ENCODE data around the gene NRN1.
A peak's percentile ranks its signal among the peaks of the same experiment; 100 is the strongest.

NRN1 gene

GRCh38 chr6:6003621-6004366, 2.9 kb downstream of the NRN1 start:
- H3K4me1 ChIP-seq: no peaks in the 10 kb centered on the region
- DNase-seq: no peak
- H3K9me3 ChIP-seq: peaks cover 5% of the 10 kb centered on the region
- no peaks in the 10 kb centered on the region for H3K36me3 ChIP-seq
- peaks cover 90% of the 10 kb centered on the region for H3K27me3 ChIP-seq
- H3K4me3 ChIP-seq (ENCODE audit: low read depth, low read length): peak overlapping the region; percentile 33
- TF ChIP-seq, protein P1, sequence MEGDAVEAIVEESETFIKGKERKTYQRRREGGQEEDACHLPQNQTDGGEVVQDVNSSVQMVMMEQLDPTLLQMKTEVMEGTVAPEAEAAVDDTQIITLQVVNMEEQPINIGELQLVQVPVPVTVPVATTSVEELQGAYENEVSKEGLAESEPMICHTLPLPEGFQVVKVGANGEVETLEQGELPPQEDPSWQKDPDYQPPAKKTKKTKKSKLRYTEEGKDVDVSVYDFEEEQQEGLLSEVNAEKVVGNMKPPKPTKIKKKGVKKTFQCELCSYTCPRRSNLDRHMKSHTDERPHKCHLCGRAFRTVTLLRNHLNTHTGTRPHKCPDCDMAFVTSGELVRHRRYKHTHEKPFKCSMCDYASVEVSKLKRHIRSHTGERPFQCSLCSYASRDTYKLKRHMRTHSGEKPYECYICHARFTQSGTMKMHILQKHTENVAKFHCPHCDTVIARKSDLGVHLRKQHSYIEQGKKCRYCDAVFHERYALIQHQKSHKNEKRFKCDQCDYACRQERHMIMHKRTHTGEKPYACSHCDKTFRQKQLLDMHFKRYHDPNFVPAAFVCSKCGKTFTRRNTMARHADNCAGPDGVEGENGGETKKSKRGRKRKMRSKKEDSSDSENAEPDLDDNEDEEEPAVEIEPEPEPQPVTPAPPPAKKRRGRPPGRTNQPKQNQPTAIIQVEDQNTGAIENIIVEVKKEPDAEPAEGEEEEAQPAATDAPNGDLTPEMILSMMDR (IDR thresholded peaks at IDR 0.05; ENCODE audit: low read depth, low read length): no peak

DNA sequence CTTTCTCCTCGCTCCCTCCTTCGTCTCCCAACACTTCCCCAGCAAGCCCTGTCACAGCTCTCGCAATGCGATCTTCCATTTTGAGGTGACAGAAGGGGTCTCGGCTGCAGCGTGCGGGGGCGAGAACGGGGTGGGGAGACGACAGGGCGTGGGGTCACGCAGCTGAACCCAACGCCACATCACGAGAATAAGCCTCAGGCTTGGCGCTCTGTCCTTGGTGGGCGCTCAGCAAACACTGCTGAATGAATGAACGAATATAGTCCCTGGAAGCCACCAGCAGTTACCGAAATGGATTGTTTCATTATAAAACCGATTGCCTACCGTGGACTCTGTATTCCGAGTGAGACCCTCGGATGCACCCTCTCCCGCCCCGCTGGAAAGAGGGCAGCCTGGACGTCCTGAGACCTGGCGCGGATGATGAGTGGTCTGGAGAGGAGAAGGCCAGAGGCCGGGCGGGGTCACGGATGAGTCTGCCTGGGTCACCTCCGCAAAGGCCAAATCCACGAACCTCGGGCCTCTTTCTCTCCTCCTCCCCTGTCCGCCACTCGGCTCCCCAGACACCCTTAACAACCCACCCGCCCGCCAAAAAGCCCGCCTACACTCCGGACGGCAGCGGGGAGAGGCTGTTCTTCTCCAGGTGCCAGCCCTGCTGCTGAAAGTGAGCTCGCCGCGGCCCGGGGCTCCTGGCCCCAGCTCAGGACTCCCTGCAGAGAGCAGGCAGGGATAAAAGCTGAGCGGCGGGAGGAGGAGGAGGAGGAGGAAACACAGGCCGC, 3.7 kb downstream of the NRN1 start:
- peak overlapping the region; percentile 33; the same call in 1 of the 2 replicates for H3K4me3 ChIP-seq (ENCODE audit: low read depth, low read length)
- H3K27me3 ChIP-seq: peaks cover 97% of the 10 kb centered on the region
- no peaks in the 10 kb centered on the region for H3K36me3 ChIP-seq
- TF ChIP-seq, protein P1 (IDR thresholded peaks at IDR 0.05; ENCODE audit: low read depth, low read length): no peak
- peaks cover 5% of the 10 kb centered on the region for H3K9me3 ChIP-seq
- DNase-seq: no peak
- no peaks in the 10 kb centered on the region for H3K4me1 ChIP-seq

GRCh38 chr6:6002005-6002847, 4.5 kb downstream of the NRN1 start:
- H3K36me3 ChIP-seq: no peaks in the 10 kb centered on the region
- peaks cover 97% of the 10 kb centered on the region for H3K27me3 ChIP-seq
- H3K9me3 ChIP-seq: peaks cover 5% of the 10 kb centered on the region
- H3K4me3 ChIP-seq (ENCODE audit: low read depth, low read length): no peak overlapping the region
- TF ChIP-seq, protein P1 (IDR thresholded peaks at IDR 0.05; ENCODE audit: low read depth, low read length): no peak
- DNase-seq: no peak
- 0 out of 2 replicates have a peak, but pooled peaks cover 3% of the 10 kb centered on the region for H3K4me1 ChIP-seq

- Histone ChIP-seq H3K27me3 (peaks cover 95% of the 10 kb centered on the region), H3K36me3 (no peaks in the 10 kb centered on the region), H3K4me3 (ENCODE audit: low read depth, low read length) (no peak overlapping the region), H3K9me3 (peaks cover 5% of the 10 kb centered on the region), H3K4me1 (0 out of 2 replicates have a peak, but pooled peaks cover 3% of the 10 kb centered on the region)
- no peak for DNase-seq
- TF ChIP-seq, protein P1 (IDR thresholded peaks at IDR 0.05; ENCODE audit: low read depth, low read length): no peak
Measured at GRCh38 chr6:6001443-6001842, 5.3 kb downstream of the NRN1 start.

DNA sequence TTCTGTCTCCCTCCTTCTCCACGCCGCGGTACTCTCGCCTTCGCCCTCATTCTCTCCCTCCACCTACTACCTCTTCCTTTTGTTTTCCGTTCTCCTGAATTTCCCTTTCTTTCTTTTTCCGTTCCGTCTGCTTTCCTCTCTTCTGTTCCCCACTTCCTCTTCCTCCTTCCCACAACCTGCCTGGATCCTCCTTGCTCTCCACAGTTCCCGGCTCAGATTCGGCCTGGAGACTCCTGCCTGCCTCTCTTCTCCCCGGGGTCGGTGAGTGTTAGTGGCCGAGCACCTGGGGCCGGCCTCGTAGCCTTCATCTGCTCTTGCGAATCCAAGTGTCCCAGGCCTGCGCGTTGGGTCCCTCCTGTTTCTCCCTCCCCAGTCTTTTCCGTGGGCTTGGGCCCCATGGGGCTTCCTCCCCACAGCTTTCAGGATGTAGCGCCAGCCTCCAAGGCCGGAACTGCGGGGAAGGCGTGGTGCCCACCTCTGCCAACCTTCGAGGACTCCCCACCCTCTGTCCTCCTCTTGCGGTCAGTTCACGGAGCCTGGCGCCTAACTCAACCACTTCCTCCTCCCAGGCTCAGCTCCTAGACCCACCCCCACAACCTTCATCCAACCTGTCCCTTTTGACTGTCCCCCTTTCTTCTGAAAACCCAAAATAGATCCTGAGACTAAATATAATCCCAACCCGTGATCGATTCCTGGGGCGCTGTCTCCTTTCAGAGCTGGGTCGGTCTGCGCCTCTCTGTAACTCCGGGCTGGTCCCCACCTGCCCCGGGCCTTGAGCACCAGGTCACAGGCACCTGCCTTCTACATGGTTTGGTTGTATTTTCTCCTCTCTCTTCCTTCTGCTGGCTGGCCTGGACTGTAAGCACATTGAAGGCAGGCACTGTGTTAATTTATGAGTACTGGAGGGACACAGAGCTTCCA, 6.8 kb downstream of the NRN1 start:
- H3K27me3 ChIP-seq: peaks cover 93% of the 10 kb centered on the region
- no peaks in the 10 kb centered on the region for H3K36me3 ChIP-seq
- TF ChIP-seq, protein P1 (IDR thresholded peaks at IDR 0.05; ENCODE audit: low read depth, low read length): no peak
- no peak for DNase-seq
- no peak overlapping the region for H3K4me3 ChIP-seq (ENCODE audit: low read depth, low read length)
- peaks cover 5% of the 10 kb centered on the region for H3K9me3 ChIP-seq
- 0 out of 2 replicates have a peak, but pooled peaks cover 3% of the 10 kb centered on the region for H3K4me1 ChIP-seq
